ENCODE measurements around the gene STARD10.
A peak's percentile ranks its signal among the peaks of the same experiment; 100 is the strongest.

The STARD10 gene

DNA sequence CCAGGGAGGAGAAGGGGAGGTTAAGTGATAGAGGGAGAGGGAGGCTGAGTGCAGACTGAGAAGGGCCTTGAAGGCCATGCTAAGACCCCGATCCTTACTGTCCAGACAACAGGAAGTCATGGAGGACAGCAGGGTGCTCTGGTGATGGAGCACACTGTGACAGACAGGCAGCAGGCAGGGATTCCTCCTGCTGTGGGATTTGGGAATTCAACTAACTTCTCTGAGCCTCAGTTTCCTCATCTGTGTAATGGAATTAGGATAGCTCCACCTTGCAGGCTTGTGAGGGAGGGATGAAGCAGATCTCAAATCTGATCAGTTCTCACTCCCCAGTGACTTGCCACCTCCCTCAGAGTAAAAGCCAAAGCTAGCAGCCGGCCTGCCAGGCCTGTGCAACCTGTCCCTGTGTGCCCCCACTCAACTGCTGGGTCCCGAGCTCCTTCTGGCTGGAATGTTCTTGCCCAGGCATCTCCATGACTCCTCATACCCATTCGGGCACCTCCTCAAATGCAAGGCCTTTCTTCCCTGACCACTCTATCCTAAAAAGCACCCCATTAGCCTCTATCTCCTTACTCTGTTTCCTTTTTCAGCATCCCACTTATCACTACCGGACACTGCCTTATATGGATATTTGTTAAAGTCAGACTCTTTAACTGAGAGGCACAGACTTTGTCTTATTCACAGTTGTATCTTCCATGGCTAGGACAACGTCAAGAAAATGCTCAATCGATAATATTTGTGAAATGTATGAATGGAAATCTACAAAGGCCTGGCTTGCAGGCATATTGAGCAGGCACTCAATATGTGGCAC is 51.1 kb downstream of the STARD10 start:
- DNase-seq: no peak

DNA sequence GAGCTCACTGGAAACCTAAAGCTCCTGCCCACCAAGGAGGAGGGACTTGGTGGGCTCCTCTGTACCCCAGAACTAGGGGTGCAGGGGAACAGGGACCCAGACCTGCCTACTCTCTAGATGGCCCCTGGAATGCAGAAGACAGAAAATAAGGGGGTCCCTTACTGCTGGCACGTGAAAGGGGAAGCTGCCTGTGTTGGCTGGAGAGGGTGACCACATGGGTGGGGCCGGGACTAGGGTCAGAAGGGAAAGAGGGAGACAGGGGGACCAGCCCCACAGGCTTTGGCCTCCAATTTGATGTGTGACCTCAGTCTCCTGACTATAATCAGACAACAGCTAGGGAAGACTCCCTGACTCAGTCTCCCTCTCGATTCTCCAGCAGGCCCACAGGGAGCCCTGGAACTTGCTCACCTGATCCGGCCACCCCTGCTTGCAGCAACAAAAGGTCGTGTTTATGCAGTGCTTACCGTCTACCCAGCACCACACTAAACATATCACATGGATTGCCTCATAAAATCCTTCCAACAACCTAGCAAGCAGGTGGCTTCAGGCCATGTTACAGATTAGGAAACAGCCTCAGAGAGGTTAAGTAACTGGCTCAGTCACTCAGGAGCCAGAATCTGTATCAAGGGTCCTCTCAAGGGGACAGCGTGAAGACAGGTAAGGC is 51.9 kb downstream of the STARD10 start:
- DNase-seq: no peak

DNA sequence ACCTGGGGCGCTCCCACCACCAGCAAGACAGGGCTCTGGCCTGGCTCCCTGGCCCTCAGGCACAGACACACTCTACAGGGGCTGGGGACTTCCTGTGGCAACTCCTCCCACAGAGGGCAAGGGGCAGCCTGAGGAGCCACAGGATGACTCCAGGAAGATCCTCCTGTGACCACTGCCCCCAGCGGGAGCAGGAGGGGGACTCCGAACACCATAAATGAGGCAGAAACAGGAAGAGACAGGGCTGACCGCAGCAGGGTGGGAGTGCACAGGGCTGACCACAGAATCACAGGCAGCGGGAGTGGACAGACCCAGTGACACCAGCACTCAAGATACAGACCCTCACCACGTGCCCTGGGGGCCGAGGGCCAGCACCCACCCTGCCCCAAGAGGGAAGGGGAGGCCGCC is 52.4 kb downstream of the STARD10 start:
- DNase-seq: no peak

DNA sequence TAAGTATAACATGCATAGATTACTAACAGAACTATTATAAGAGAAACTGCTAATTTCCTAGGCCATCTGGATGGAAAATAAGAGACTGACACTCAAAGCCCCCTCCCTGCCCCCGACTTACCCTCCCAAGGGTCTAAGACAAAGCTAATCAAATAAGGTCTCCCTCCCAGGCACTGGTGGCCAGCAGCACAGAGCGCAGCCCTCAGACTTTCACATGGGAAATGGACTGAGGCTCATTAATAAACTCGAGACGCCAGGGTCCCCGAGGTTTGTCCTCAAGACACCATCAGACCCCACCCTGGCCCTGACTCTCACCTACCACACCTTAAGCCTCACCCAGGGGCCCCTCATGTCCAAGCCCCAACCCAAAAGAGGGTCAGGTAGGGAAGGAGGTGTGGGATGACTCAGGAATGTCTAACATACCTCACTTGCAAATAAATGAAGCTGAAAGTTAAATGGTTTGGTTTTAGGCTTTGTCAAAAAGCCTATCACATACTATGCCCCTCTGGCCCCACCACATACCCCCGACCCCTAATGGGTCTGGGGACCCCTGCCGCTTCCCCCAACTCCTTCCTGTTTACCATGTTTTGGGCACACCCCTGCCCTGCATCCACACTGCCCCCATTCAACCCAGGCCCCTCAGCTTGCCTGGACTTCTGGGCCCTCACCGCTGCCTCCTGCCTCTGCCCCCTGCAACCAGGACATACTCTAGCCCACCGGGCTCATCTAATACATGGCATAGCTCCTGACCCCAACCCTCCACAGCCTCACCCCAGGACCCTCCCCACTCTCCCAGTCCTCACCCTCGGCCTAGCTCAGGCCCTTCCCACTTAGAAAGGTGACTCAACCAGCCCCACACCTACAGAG is 53.1 kb downstream of the STARD10 start:
- no peak for DNase-seq

DNA sequence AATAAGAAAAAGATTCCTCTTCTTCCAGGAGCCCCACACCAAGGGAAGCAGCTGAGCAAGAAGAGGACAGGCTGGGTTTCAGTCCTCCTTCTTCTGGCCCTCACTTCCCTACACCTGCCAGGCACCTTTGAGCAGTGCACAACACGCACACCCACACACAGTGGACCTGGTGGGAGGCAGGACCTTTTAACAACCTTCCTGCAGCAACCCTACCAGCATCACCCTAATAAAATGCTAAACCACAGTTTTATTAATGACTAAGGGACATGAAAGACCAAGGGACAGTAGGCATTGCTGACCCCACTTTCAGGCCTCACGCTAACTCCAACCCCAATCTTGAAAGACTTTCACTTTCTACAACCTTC is 53.8 kb downstream of the STARD10 start:
- no peak for DNase-seq

DNA sequence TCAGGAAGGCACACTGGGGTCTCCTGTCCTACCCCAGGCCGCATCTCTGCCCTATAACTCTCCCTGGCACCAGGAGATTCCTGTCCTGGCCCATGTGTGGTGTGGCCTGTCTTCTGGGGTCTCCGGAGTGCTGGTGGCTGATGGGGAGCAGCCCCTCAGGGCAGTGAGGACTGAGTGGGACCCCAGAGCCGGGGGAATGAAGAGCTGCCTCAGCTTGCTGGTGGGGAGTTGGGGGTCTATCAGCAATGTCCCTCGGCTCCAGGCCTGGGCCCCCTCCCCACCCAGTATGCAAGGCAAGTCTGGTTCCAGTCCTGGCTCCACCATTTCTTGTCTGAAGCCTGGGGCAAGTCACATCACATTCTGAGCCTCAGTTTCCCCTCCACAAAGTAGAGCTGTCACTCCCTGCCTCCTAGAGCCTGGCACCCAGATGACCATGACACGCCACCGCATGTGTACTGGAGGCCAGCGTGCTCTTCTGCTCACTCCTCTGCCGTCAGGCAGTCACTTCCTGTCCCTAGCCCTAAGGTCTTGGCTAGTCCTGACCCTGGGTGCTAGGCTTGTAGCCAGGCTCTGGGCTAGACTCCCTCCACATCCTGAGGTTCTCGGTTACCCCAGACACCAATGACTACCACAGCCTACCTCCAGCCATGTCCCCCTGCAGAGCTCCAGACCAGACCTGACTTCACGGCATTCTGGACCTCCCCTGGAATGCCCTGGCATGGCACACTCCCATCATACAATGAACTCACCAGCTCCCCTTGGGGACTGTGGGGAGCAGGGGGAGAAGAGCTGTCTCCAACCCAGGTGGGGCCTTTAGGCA is 54.4 kb downstream of the STARD10 start:
- DNase-seq: no peak

DNA sequence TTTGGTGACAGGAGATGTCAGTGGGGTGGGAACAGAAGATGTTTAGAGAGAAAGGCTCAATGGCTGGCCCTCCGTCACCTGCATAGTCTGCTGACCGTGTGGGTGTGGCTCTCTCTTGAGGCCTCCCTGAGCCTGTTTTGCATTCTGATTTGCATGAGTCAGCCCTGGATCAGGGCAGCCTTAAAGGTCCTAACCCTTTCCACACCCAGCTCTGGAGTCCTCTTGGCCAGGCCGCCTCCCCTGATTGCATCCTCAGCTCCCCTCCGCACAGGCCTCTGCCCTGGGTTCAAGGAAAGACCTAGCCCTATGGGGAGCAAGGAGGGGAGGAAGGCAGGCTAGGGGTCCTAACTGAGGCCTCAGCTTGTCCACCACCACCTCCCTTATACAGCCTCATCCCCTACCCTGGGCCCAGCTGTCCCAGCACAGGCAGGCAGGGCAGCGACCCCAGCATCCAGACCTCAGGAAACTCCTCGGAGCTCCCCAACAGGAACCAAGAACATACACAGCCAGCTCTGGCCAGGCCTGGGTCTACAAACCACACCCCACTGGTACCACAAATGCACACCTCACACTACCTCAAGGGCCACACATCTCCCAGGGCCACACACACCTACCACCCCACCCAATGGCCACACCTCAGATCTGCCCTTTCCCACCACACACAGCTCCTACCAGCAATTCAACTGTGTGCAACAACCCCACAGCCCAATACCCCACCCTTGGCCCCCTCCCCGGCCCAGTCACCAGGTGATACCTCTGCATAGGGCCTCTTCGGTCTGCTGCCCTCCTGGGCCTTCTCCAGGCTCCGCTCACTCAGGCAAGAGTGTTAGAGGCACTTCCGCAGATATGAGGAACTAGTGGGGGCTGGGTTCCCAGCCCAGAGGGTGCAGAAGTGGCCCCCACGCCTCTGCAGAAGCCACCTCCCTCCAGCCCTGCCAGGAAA is 55.4 kb downstream of the STARD10 start:
- no peak for DNase-seq

DNA sequence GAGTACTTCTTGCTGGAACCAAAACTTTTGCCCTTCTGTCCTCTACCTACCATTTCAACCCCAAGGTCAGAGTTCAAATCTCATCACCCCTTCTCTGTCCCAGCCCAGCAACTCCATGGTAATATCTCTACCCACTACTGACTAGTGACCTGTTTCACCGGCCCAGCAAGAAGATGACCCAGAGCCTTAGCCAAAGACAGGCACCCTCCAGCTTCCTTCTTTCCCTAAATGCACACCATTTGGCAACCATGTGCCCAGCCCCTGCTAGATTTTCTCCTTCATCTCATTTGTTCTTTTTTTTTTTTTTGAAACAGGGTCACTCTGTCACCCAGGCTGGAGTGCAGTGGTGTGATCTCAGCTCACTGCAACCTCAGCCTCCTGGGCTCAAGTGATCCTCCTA is 56.5 kb downstream of the STARD10 start:
- no peak for DNase-seq

DNA sequence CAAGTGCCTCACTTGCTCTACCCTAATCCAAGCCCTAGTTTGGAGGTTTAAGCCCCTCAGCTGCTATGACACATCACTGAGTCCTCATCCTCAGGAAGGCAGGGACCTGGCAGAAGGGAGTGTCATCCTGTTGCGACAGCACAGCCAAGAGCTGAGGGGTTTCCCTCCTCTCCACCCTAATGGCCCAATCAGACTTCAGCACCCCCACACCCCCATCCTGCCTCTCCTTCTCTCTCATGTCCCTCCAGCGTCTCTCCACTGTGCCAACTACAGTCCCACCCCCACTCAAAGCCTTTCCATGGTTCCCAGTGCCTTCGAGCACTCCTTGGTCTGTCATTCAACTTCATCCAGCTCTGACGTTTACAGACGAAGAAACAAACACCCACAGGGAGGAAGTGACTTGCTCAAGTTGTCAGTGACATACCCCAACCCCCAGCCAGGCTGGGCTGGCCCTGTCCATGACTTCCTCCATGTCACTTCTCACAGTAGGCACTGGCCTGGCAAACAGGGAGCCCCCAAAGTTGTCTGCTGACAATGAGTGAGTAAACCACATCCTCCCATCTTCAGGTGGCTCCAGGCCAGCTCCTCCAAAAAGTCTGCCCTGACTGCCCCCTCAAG is 57.3 kb downstream of the STARD10 start:
- DNase-seq: peak; percentile 39

DNA sequence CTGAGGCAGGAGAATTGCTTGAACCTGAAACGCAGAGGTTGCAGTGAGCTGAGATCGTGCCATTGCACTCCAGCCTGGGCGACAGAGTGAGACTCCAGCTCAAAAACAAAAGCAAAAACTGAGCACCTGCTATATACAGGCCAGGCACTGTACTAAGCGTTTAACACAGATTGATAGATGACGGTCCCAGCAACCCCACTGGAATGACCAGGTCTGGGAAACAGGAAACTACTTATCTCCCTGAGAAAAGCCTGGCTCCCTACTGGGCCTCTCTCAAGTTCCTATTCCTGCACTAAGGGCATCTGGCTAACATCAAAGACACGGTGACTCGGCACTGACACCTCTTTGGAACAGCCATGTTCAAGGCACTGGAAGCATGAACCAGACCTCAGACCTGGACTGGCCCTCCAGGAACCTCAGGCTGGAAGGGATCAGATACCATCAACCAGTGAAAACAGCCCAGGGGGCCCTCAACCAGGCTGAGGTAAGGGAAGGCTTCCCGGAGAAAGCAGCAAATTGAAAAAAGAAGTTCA is 58.3 kb downstream of the STARD10 start:
- DNase-seq: no peak

DNA sequence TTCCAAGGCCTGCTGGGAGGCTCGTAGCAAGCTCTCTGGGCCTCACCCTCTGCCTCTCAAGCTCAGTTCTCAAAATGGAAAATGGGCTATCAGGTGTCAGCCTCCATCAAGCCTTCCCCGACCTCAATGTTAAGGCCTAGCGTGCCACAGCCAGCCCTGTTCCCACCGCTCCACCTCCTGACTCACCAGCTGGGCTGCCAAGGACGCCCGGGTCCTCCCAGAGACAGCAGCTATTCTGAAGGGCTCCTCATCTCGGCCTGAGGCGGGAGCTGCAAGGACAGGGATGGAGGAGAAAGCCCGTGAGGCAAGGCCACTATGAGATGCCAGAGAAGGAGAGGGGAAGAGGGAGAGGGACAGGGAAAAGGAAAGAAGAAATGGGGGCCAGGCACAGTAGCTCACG is 61.5 kb downstream of the STARD10 start:
- no peak for DNase-seq

DNA sequence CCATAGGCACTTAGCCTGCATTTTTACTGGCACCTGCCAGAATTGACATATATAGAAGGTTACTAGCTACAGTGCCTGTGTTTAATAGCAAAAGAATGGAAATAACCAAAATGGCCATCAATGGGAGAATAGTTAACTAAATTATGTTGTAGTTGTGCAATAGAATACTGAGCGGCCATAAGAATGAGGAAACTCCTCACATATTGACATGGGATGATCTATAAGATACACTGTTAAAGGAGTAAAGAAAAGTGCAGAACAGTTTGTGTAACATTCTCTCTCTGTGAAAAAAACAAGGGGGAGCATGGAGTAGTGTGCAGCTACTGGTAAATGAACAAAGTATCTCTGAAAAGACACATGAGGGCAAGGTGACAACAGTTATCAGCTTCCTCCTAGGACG is 63.1 kb downstream of the STARD10 start:
- DNase-seq: no peak

DNA sequence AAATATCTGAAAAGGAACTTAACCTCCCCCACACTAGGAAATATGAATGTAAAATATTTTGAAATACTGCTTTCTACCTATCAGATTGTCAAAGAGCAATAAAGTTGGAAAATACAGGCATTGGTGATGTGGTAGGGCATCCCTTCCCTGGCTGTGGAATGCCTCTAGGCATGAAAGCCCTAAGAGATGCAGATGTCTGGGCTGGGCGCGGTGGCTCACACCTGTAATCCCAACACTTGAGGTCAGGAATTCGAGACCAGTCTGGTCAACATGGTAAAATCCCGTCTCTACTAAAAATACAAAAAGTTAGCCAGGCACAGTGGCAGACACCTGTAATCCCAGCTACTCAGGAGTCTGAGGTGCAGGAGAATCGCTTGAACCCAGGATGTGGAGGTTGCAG is 63.6 kb downstream of the STARD10 start:
- DNase-seq: no peak

DNA sequence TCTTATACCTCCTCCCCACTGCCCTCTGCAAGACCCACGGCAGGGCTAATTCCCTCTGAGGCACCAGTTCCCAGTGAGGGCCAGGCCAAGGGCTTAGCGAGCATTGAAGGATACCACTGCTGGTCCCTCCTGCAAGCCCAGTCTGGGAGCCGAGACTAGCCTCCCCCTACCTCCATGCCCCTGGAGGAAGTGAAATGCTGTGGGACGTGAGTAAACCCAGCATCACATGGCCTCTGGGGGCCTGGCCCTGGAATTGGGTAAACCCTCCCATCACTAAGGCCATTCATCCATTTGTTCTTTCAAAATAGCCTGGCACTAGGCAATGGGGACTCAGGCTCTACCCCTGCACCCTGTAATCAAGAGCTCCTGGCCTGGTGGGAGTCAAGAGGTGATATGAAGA is 66.3 kb downstream of the STARD10 start:
- no peak for DNase-seq

DNA sequence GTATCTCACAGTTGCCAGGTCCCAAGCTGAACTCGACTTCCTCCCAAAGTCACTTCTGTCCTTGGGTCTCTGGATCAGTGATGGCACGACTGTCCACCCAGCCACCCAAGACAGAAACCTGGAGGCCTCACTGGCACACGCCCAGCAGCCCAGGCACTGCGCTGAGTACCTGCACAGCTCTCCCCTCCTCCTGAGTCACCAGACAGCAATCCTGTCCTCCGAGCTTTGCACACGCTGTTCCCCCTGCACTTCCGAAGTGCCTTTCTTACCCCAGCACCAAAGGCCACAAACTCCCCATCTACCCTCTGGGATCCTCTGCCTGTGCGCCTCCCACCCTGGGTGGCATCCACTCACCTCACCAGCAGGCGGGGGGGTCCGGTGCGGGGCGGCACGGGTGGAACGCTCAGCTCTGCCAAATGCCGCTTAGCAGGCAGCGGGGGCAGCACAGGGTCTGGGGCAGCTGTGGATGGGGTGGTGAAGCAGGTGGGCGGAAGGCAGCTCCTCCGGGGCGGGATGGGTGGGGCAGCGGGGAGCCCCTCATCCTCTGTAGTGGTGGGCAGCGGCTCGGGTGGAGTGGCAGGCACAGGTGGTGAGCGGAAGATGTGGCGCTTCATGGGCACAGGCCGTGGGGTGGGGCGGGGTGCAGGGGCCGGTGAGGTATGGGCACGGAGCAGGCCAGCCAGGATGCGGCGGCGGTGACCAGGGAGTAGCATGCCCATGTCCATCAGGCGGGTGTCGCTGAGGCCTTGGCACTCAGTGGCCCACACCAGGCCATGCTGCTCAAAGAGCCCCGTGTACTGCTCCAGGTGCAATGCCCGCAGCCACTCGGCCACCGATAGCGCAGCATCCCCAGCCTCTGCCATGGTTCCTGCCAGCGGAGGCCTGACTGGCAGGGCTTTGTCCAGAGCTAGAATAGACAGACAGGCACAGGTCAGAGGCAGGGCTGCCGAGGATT is 67.3 kb downstream of the STARD10 start:
- DNase-seq: no peak

DNA sequence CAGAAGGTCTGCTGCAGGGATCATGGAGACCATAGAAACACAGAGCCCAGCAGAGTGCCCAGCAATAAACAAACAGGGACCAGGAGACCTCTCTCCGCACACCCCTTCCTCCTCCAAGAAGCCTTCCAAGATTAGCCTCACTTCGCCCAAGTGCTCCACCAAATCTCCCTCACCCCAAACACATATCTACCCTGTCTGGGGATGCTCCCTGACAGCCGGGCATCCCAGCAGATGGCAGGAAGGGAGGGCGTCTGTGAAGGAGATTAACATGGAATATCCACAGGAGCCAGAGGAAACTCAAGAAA is 68.2 kb downstream of the STARD10 start:
- DNase-seq: no peak

DNA sequence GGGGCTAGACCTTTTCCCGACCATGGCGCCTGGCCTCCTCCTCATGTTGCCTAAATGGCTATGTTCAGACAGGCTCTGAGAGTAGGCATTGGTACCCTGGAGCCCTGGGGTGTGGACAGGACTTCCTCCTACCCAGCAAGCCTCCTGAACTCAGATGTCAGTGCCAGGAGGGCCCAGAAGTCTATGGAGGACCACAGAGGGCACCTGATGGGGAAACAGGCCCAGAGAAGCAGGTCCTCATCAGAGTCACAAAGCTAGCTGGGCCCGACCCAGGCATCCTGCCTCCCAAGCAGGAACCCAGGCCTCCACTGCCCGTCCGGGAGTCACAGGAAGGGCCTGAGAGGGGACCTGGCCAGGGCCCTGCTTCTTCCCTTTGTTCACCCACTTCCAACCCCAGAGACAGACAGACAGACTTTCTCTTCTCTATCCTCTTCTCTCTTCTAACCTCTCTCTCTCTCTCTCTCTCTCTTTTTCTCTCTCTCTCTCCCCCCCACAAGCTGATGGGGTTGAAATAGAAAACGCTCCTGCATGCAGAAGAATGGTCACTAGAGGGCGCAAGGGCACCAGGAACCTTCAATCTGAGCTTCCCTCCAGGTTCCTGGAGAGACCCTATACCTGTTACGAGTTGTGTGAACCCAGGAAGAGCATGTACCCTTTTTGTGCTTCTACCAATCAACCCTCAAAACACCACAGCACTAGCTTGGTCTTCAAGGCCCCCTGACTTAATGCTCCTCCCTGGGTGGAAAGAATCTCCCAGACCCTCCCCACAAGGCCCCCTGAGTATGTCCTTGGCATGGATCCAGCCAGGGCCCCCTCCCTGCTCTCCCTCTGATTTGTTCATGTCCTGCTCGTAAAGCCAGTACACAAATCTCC is 68.8 kb downstream of the STARD10 start:
- DNase-seq: peak; percentile 59

DNA sequence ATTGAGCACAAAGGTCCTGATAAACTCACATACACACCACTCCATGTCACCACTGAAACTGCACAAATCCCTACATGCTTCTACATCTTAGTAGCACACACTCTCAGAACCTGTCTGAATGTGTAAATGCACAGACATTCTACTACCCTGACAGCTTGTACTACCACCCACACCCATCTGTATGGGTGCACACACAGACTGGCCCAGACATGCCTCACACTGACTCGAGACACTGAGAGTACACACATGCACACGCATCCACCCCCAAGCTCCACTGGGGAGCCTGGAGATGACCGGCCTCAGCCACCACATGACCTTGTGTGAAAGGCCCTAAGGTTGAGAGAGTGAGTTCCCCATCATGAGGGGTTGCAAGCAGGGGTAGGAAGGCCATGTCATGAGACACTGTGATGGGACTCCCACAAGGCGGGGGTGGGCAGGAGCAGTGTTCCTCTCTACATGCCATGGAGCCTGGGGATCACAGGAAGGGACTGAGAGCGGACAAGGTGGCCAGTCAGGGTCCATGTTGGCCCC is 69.8 kb downstream of the STARD10 start:
- no peak for DNase-seq

DNA sequence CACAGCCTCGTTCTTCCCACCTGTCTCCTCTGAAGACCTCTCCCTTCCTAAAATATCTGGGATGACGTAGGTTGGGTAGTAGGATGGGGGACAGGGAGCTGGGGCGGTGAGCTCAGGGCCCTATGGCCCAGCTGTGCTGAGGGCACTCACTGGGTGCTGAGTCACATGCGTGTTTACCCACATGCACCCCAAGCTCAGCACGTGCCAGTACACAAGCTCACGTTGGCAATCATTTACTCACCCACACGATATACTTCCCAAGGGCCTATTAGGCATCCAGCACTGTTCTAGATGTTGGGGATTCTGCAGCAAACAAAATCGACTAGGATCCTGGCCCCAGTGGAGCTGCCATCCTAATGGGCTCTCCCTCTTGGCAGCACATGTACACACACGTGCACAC is 70.3 kb downstream of the STARD10 start:
- no peak for DNase-seq

All from activated effector memory CD4-positive, alpha-beta T cell treated with Interleukin-2 at 50 U/mL for 16 hours (primary cell).